GM12892 (cell line): ENCODE results near the gene IQGAP2.

Source experiments
- POLR2A ChIP-seq: IDR thresholded peaks from 2 replicates; pipeline ENCODE4 v1.6.1; 2011; ENCODE audit warnings: low read depth, low read length, control low read depth
- POLR2AphosphoS5 ChIP-seq: IDR thresholded peaks from 2 replicates; pipeline ENCODE4 v1.6.1; 2011; ENCODE audit warnings: low read depth, low read length, control low read depth

DNA sequence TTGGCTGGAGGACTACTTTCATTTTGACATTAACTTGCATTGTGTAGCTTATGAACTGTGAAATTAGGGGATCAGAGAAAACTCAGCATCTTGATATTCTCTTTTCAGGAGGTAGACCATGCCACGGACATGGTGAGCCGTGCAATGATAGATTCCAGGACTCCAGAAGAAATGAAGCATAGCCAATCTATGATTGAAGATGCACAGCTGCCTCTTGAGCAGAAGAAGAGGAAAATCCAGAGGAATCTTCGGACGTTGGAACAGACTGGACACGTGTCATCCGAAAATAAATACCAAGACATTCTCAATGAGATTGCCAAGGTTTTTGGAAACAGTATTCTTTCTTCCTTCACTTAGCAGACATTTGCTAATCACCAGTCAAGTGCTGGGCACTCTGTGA is 292.3 kb downstream of the IQGAP2 start:
- TF ChIP-seq POLR2A = no peak
- TF ChIP-seq POLR2AphosphoS5 = no peak
